Mesothelial cell of epicardium (in vitro differentiated cells): Measurements from ENCODE around the gene TCEA3. TPM values are rescaled to one million over a fixed set of nuclear protein-coding genes. Genes with fewer than 3 reads are reported as not detected.

ENCODE experiments used
- DNase-seq, 2 experiments: peaks; one replicate each; pipeline ENCODE4 v3.0.0; 2021; ENCODE audit warnings: low spot score in 2 of 2; ENCODE audit not compliant: unreplicated experiment in 2 of 2
- H3K27ac Mint-ChIP-seq: 2 replicates; pipeline ENCODE4 v1.8.0; 2021; ENCODE audit warnings: mixed read lengths
- H3K27me3 Mint-ChIP-seq: 2 replicates; pipeline ENCODE4 v1.8.0; 2021; ENCODE audit warnings: low read depth, mixed read lengths
- H3K36me3 Mint-ChIP-seq: 2 replicates; pipeline ENCODE4 v1.8.0; 2021; ENCODE audit warnings: mixed read lengths
- H3K4me1 Mint-ChIP-seq: 2 replicates; pipeline ENCODE4 v1.8.0; 2021; ENCODE audit warnings: mixed read lengths
- H3K4me3 Mint-ChIP-seq: 2 replicates; pipeline ENCODE4 v1.8.0; 2021; ENCODE audit warnings: mild to moderate bottlenecking, moderate library complexity, mixed read lengths
- H3K9me3 Mint-ChIP-seq: 2 replicates; pipeline ENCODE4 v1.8.0; 2021; ENCODE audit warnings: mixed read lengths
- total RNA-seq: library from RNA; stranded (reverse); gene quantifications from 3 replicates; pipeline ENCODE4 v1.2.1, GENCODE V29; 2021
- TF ChIP-seq, protein P1 (sequence below): fragments of 200-600 bp; sonication (generic); IDR thresholded peaks from one replicate; pipeline ENCODE4 v1.5.0; 2021; ENCODE audit warnings: antibody characterized with exemption; ENCODE audit not compliant: unreplicated experiment

The TCEA3 gene
- total RNA-seq, 1 donor from 2014 or later, result 10.0 TPM

DNA sequence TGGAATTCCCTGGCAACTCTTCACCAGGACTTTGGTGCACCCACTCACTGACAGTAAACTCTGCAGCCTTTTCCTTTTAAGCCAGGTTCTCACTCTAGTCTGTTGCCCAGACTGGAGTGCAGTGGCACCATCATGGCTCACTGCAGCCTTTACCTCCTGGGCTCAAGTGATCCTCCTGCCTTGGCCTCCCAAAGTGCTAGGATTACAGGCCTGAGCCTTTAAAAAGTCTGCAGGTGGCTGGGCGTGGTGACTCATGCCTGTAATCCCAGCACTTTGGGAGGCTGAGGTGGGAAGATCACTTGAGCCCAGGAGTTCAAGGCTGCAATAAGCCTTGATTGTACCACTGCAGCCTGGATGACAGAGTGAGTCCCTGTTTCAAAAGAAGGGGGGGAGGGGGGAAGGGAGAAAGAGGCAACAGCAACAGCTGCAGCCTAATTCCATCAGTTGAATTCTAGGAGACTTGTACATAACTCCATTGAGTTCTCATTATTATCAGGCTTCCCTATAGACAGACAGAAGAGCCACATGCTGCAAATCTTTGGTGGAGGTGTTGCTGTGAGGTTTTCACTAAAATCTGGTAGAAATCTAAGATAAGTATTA is 72.4 kb downstream of the TCEA3 start:
- Mint-ChIP-seq H3K36me3 (peaks cover 5% of the 10 kb centered on the region), H3K27me3 (peaks cover 2% of the 10 kb centered on the region), H3K27ac (no peak overlapping the region), H3K4me3 (no peak overlapping the region), H3K9me3 (no peaks in the 10 kb centered on the region), H3K4me1 (no peaks in the 10 kb centered on the region)
- DNase-seq, result no peak
- TF ChIP-seq, protein P1, sequence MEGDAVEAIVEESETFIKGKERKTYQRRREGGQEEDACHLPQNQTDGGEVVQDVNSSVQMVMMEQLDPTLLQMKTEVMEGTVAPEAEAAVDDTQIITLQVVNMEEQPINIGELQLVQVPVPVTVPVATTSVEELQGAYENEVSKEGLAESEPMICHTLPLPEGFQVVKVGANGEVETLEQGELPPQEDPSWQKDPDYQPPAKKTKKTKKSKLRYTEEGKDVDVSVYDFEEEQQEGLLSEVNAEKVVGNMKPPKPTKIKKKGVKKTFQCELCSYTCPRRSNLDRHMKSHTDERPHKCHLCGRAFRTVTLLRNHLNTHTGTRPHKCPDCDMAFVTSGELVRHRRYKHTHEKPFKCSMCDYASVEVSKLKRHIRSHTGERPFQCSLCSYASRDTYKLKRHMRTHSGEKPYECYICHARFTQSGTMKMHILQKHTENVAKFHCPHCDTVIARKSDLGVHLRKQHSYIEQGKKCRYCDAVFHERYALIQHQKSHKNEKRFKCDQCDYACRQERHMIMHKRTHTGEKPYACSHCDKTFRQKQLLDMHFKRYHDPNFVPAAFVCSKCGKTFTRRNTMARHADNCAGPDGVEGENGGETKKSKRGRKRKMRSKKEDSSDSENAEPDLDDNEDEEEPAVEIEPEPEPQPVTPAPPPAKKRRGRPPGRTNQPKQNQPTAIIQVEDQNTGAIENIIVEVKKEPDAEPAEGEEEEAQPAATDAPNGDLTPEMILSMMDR, result no peak

GRCh38 chr1:23345920-23346319 is 78.6 kb downstream of the TCEA3 start:
- Mint-ChIP-seq H3K27me3 (no peaks in the 10 kb centered on the region), H3K4me1 (peaks cover 26% of the 10 kb centered on the region), H3K27ac (peak overlapping the region; percentile 30), H3K9me3 (no peaks in the 10 kb centered on the region), H3K36me3 (no peaks in the 10 kb centered on the region), H3K4me3 (no peak overlapping the region)
- no peak for DNase-seq
- TF ChIP-seq, protein P1, result no peak

DNA sequence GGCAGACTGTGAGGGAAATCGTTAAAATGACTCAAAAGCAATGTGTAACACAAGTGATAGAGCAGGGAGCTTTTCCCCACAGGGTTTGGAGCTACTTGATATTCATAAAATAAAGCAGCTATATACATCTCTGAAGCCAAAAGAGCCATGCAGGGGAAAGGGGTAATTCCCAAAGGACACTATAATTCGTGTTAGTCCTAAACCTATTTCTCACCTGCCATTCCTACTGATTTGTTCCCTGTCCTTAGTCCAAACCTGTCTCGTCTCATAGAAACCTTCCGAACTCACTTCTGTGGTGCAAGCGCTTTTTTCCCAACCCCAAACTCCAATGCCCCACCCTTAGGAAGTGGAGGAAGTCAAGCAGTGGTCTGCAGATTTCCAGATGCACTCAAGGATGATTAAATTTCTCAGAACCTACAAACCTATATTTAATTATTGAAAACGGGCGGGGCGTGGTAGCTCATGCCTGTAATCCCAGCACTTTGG is 79.5 kb downstream of the TCEA3 start:
- no peak for DNase-seq
- Mint-ChIP-seq H3K4me3 (peak overlapping the region; percentile 82), H3K9me3 (no peaks in the 10 kb centered on the region), H3K4me1 (peaks cover 35% of the 10 kb centered on the region), H3K27ac (peak overlapping the region; percentile 99), H3K27me3 (no peaks in the 10 kb centered on the region), H3K36me3 (no peaks in the 10 kb centered on the region)
- TF ChIP-seq, protein P1, result no peak

DNA sequence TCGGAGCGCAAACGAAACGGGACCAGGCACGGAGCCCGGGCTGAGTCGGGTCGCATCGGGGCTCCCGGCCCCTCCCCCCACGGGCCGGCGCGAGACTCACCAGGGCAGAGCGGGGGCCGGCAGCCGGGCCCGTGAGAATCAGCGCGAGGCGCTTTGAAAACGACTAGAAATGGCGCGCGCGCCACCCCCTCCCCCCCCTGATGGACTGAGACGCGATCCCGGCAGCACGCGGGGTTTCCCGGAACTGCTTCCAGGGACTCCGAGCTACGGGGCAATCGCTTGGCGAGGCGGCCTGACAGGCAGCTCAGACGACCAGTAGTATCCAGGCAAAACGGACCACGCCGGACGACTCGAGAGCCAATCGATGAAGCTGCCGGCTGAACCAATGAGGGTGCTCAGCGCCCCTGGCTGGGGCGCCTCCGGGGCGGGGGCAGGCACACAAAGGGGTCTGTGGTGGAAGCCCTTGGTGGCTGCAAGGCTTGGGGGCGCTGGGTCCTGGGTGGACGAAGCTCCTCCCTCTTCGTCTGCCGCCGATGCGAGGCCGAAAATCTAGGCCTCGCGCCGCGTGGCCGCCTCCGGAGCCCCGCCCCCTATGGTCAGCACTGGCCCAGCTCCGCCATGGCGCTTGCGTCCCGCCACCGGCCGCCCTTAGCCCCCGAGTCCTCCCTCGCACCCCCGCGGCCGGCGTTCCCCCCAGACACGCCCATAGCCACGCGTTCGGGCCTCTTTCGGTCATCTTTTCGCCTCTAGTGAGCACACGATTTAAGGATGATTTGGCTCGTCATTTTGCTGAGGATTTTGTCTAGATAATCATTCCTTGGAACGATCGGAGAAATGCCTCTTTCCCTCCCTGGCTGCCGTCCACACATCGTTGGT is 80.2 kb downstream of the TCEA3 start, which contains the start of gene HNRNPR:
Gene HNRNPR, minus strand, starts transcription at position 174 of the 876 bp plus-strand sequence. CDS start 3,276 bp downstream, outside the sequence.
- Mint-ChIP-seq H3K9me3 (no peaks in the 10 kb centered on the region), H3K4me1 (peaks cover 41% of the 10 kb centered on the region), H3K27me3 (no peaks in the 10 kb centered on the region), H3K4me3 (peak within 1 kb of the TSS; percentile 82), H3K27ac (peak within 1 kb of the TSS; percentile 99), H3K36me3 (no peaks in the 10 kb centered on the region)
- TF ChIP-seq, protein P1, result no peak
- DNase-seq, result peak; percentile 99 to 100

DNA sequence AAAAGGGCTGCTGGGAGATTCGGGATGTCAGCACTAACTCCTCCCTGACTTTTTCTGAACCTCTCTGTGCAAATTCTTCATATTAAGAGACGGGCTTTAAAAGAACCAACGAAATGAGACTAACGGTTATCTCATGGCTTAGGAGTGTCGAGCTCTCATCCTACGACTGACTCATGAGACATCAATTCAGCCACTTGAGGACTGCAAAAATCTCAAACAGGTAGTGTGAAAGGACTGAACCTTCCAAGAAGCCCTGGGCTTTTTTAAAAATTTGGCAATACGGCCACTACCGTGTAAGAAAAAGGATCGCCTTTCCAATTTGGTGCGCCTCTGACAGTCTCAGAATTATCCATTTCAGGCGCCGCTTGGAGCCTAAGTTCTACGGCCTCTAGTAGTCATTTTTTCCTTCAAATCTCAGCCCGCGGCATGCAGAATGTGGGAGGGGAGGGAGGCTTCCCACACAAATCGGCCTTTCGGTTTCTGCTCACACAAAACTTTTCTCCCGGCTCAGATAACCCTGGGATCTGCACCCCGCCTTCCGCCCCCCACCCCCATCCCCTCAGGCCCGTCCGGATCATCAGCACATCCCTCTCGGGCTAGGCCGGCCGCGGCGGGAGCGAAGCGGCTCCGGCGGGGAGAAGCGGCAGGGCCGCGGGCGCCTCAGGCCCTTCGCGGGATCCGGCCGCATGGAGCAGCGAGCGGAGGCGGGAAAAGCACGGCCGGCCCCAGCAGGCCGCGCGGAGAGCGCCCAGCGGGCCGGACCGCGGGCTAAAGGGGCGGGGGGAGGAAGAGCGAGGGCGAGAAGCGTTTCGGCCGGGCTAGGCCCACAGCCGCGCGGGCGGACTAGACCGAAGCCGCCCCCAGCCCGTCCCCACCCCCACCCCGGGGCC is 81.1 kb downstream of the TCEA3 start:
- Mint-ChIP-seq H3K27me3 (no peaks in the 10 kb centered on the region), H3K4me3 (peak overlapping the region; percentile 82), H3K4me1 (peaks cover 47% of the 10 kb centered on the region), H3K9me3 (no peaks in the 10 kb centered on the region), H3K36me3 (no peaks in the 10 kb centered on the region), H3K27ac (peak overlapping the region; percentile 86)
- TF ChIP-seq, protein P1, result no peak
- DNase-seq, result peak in 1 of 2 experiments; percentile 59
